Activated CD8-positive, alpha-beta memory T cell treated with anti-CD3 and anti-CD28 coated beads, Interleukin-2, amount 50 U/mL, for 1 hour (primary cell): ENCODE measurements around the gene RASL12.
"Not testable (repeated sequence)": the region's sequence is repeated elsewhere in the genome, so short reads cannot be mapped to it uniquely, and the experiment has no call there.

Experiments
- DNase-seq: peaks from one replicate; pipeline ENCODE4 v3.0.0-alpha.2; 2020; ENCODE audit errors: extremely low read depth

The RASL12 gene

DNA sequence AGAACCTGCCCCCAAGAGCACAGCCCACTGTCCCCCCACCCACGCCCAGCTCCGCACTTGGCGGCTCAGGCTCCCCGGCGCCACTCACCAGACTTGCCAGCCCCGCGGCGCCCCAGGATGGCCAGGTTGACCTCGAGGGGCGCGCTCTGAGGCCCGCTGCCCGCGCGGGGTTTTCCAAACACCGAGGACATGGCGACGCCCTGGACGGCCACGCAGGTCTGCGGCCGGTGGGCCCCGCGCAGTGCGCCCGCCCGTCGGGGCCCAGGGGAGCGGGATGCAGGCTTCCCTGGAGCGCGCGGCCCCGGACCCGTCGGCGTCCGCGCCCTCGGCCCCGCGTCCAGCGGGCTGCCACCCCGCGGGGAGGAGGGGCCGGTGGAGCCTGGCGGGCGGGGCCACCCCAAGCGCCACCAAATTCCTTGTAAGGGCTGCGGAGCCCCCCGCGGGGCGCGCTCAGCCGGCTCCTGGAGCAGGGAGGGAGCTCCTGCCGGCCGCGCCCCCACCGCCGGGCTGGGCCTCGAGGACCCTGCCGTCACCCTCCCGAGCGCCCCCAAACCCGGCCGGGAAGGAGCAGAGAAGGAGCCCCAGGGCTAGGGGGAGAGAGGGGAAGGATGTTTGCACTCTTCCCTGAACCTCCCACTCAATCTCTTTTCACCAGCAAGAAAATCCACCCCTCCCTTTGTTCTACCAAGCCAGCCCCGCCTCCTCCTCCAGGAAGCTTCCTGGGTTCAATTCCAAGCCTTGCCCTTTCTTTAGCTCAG, at the start of gene RASL12:
Gene RASL12, minus strand, starts transcription at position 347 of the 758 bp plus-strand sequence. Its CDS starts 156 bp downstream, at position 191.
- no peak for DNase-seq

DNA sequence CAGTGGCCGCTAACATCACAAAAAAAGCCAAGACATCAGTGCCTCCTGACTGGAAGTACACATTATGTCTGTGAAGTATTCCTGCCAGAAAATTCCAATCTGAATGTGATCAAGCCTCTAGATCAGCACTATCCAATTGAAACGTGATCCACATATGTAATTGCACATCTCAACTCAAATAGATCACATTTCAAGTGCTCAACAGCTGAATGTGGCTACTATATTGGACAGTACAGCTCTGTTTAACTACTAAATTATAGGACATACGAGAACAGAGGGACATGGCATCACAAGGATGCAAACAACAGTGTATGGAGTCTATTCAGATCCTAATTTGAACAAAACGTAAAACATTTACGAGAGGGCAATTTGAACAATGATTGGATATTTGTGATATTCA, 47.8 kb upstream of the RASL12 start:
- no peak for DNase-seq

DNA sequence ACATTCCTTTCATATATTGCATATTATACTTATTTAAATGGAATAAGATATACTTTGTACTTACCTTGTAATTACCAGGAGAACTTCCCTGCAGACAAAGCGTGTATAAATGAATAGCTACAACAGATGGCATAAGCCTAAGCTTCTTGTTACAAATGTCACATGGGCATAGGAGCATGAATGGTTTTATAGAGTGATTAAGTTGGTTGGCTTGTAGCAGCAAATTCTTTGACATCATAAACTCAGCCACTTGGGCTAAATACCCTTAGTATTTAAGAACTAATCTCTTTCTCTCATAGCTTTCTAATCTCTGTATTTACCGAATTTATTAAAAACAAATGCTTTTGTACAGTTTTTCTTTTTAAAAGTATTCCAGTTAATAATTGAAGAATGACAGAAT, 47.3 kb upstream of the RASL12 start, which contains the start of gene UBAP1L:
Gene UBAP1L, minus strand, starts transcription at position 115 of the 400 bp plus-strand sequence. CDS start 8,985 bp downstream, outside the sequence.
- no peak for DNase-seq

- DNase-seq, result no peak
Observed at GRCh38 chr15:65110676-65111292, 43.0 kb upstream of the RASL12 start.

- no peak for DNase-seq
Observed at GRCh38 chr15:65106011-65106590, 38.3 kb upstream of the RASL12 start.

DNA sequence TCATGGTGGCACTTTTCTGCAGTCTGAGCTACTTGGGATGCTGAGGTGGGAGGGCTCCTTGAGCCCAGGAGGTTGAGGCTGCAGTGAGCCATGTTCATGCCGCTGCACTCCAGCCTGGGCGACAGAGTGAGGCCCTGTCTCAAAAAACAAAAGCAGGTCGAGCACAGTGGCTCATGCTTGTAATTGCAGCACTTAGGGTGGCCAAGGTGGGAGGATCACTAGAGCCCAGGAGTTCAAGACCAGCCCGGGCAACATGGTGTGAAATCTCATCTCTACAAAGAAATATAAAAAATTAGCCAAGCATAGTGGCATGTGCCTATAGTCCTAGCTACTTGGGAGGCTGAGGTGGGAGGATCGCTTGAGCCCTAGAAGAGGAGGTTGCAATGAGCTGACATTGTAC, 37.2 kb upstream of the RASL12 start:
- no peak for DNase-seq

GRCh38 chr15:65102912-65103311, 35.1 kb upstream of the RASL12 start:
- no peak for DNase-seq

DNA sequence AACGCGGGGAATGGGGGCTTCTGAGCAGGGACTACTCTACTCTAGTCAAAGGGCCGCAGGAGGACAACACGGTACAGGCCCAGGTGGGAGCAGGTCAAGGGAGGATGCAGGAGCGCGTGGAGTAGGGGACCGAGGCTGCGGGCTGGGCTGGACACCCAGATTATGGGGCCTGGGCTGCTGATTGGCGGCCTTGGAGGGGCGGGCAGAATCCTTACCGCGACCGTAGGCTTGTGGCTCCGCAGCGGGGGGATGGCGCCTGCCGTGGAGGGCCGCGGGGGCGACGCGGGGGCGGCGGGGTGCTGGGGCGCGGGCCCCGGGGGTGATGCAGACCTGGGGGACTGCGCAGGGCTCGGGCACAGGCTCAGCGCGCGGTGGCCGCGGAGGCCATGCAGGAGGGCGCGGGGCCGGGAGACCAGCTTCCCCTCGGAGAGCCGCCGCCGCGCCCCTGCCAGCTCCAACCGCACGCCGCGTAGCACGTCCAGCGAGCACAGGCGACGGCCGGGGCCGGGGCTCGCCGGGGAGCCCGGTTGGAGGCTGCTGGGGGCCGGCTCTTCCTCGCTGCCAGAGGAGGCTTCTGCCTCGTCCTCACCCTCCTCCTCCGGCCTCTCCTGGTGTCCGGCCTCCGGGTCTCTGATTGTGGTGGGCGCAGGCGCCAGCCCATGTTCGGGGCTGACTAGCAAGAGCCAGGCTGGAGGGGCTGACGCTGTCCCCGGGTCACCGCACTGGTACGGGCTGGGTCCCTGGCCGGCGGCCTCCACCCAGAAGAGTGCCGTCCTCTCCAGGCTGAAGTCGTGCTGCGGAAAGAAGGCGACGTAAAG, 34.3 kb upstream of the RASL12 start:
- no peak for DNase-seq

GRCh38 chr15:65101411-65101890, 33.7 kb upstream of the RASL12 start:
- DNase-seq, result no peak

DNA sequence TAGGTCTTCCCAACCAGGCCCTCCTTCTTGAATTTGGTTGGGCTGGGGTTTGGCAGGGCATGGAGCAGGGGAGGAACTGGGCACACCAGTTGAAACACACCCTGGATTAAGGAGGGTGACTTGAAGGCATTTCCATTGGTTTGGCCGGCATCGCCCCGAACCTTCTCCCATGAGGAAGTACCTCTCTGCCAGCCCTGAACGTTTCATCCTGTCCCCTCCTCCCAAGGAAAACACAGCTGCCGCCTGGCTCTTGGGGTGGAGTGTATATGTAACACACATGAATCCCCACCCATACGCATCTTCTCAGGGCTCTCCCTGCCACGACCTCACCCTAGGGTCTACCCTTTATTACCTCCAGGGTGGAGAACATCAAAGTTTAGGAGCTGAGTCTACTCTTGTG, 32.7 kb upstream of the RASL12 start:
- no peak for DNase-seq

DNA sequence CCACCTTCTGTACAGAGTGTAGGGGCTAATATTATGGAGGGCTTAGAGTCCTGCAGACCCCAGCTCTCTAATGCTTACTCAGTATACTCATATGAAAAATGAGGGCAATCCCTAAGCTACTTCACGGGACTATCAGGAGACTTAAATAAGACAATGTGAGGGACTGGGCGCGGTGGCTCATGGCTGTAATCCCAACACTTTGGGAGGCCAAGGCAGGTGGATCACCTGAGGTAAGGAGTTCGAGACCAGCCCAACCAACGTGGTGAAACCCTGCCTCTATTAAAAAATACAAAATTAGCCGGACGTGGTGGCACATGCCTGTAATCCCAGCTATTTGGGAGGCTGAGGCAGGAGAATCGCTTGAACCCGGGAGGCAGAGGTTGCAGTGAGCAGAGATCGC, 32.0 kb upstream of the RASL12 start:
- not testable (repeated sequence) for DNase-seq

DNA sequence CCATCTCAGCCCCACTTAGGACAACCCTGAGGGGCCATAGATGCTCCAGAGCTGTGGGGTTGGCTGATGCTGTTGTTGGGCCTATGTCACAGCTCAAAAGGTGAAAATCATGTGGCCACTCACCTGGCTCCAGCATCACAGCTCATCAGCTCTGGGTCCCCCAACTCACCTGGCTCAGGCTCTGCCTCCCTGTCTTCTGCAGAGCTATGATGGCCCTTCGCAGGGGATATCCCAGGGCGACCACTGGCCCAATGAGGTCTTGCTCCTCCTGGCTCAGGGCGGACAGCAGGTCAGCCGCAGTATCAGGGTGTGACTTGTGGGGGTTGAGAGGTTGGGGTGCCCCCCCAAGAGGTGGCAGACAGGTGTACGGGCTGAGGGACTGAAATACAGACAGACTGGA, 31.5 kb upstream of the RASL12 start:
- DNase-seq, result no peak

- no peak for DNase-seq
Observed at GRCh38 chr15:65097651-65098263, 30.0 kb upstream of the RASL12 start.

GRCh38 chr15:65096481-65097385, 28.9 kb upstream of the RASL12 start:
- DNase-seq, result no peak

DNA sequence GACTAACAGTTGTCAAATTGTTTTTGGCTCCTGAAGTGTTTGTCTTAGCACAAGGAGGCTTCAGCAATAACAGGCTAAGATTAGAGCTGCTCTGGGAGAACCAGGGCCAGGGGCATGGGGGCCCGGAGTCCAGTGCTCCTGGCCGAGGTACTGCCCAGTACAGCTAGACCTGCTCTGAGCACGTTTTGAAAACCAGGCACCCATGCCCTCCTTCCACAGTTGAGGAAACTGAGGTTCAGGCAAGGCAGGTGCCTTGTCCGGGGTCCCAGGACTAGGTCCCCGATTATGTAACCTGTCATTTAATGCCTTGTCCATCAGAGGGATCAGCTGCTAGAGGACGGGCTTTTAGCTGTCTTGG, 27.9 kb upstream of the RASL12 start:
- DNase-seq, result no peak

DNA sequence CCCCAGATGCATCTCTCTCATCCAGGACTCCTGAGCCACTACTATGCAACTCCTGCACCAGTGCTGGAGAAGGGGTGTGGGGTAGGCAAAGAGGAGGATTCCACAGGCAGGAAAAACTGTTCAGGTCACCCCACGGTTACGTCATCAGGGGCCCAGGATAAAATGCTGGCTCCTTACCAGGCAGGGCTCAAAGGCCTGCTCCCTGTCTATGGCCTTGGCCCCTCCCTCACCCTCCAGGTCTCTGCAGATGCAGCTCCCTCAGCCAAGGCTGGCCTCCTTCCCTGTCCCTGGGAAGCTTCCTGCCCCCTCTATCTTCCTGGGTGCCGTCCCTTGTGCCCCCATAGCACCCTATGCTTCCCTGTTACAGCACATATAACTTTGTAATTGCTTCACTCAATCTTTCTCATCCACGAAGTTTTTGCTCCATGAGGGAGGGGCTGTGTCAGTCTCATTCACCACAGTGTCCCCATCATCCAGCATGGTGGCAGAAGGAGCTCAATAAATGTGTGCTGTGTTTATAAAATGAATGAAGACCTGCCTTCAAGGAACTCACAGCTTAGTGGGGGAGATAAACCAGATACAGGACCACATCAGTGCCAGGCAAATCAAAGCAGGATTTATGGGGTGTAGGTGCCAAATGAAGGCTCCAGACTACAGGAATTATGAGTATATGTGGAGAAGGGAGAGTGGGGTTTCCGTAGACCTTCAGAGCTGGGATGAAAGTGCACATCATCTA, 27.4 kb upstream of the RASL12 start:
- DNase-seq, result no peak

DNA sequence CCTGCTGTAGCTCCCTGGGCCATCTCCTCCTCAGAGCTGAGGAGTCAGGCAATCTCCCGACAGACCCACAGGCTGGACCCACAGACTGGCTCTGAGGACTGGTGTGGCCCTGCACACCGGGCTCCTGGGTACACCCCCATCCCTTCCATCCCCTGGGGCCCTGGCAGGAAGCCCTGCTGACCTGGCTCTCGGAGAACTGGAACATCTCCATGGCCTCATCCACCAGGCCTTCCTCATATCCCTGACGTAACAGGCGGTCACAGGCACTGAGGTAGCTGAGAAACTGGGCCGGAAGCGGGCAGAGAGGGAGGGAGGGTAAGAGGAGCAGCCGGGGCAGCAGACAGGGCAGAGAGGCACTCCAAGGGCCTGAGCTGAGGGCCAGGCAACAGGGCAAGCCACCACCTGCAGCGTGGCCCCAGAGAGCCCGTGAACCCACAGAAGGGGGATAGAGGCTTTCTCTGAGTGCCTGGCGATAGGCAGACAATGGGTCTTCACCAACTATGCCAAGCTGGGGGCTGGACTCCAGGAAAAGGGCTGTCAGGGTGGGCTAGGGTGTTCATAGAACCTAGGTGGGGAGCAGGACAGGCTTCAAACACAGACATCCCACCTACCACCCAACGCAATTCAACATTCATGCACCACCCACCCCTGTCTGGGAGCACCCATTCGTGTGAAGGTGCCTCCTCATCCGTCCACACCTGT, 26.7 kb upstream of the RASL12 start:
- no peak for DNase-seq

GRCh38 chr15:65093793-65094170, 26.0 kb upstream of the RASL12 start:
- DNase-seq, result not testable (repeated sequence)
